GM13977 (cell line): ENCODE results near the gene SPTBN5.

Source experiments
- DNase-seq: peaks from one replicate; pipeline ENCODE4 v3.0.0; 2012; ENCODE audit warnings: low spot score
- in situ Hi-C: fragments of 300-500 bp; cut with MboI; formaldehyde crosslinking; loops from one replicate; pipeline ENCODE4 v1.12.0; 2022; ENCODE audit warnings: low sequenced_read_pairs, low pct_unique_long_range_greater_than_20kb, mixed read lengths, inconsistent platforms; ENCODE audit not compliant: unreplicated experiment
- TF ChIP-seq, protein P1 (sequence below): IDR thresholded peaks from 2 replicates; pipeline ENCODE4 v1.5.1; 2012; ENCODE audit warnings: mild to moderate bottlenecking, control low read depth; ENCODE audit not compliant: insufficient read depth; ENCODE audit errors: extremely low read depth, missing control alignments

The SPTBN5 gene

DNA sequence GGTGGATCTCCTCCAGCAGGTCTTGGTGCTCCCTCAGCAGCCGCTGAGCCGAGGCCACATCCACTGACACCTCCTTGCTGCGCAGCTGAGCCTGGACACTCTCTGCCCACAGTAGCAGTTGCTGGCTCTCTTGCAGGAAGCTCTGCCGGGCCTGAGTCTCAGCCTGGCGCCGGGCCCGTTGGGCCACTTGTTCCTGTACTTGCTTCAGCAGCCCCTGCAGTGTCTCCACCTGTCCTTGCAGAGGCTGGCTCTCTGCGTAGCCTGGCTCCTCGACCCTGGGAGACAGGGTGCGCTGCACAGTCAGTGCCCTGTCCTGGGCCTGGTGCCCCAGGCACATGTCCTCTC is 15.5 kb downstream of the SPTBN5 start:
- TF ChIP-seq, protein P1, sequence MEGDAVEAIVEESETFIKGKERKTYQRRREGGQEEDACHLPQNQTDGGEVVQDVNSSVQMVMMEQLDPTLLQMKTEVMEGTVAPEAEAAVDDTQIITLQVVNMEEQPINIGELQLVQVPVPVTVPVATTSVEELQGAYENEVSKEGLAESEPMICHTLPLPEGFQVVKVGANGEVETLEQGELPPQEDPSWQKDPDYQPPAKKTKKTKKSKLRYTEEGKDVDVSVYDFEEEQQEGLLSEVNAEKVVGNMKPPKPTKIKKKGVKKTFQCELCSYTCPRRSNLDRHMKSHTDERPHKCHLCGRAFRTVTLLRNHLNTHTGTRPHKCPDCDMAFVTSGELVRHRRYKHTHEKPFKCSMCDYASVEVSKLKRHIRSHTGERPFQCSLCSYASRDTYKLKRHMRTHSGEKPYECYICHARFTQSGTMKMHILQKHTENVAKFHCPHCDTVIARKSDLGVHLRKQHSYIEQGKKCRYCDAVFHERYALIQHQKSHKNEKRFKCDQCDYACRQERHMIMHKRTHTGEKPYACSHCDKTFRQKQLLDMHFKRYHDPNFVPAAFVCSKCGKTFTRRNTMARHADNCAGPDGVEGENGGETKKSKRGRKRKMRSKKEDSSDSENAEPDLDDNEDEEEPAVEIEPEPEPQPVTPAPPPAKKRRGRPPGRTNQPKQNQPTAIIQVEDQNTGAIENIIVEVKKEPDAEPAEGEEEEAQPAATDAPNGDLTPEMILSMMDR: no peak
- in situ Hi-C loops: no loop called here
- DNase-seq: no peak

DNA sequence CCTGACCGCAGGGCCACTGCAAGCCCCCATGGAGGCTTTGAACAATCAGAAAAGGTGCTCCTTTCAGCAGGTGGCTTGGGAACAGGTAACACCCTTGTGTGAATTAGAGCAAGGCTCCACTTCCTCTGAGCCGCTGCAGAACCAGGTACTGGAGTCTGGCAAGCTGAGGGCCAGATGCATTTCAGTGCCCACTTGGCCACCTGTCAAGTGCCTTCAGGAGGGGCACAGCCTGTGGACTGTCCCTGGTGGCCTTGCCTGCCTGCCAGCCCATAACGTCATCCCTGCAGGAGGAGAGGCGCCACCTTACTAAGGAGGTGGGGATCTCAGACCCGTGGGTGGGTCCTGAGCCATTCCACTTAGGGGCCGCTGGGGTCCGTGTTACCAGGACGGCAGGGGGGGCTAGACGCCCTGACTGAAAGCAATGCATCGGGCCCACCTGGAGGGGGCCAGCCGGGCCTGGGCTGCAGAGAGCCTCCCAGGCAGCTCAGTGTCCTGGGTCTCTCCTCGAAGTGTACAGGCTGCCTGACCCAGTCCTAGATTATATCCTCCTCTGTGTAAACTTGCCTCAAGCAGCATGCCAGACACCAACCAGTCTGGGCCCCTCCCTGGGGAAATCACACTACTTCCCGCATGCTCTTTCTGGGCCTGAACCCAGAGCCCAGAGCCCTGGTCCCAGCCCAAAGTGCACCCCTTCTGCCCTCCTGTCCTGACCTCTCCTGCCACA is 16.1 kb downstream of the SPTBN5 start:
- no peak for DNase-seq
- TF ChIP-seq, protein P1: no peak
- in situ Hi-C loops: no loop called here

DNA sequence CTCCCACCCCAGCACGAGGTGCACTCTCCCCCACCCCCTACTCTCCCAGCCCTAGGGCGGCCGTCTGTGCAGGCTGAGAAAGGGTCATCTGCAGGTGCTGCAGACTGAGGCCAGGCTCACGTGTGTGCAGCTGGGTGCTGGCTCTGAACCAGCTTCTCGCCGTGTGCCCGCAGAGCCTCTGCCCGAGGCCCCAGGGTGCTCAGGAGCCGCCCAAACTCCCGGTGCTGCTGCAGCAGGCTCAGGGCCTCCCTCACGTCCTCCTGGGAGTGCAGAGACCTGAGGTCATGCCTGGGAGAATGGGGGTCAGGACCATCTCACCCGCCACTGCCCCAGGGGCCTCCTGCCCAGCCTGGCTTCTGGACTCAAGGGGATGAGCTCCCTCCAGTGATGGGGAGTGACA is 17.2 kb downstream of the SPTBN5 start:
- in situ Hi-C loops: no loop called here
- no peak for DNase-seq
- TF ChIP-seq, protein P1: no peak

DNA sequence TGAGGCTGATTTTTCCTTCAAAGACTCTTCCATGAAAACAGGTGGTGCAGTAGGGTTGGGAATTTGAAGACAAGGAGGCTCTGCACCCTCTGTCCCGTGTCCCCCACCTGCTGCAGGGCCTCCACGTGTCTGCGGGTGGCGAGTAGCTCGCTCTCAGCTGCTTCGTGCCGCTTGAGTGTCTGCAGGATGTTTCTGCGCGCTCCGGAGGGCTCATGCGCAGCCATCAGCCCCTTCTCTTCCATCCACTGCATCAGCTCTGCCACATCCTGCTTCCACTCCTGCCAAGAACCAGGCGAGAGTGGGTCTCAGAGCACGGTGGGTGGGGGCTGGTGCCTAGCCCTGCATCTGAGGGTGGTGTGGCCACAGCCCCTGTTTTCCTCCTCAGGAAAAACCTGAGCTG is 17.8 kb downstream of the SPTBN5 start:
- no peak for DNase-seq
- in situ Hi-C loops: no loop called here
- TF ChIP-seq, protein P1: no peak

DNA sequence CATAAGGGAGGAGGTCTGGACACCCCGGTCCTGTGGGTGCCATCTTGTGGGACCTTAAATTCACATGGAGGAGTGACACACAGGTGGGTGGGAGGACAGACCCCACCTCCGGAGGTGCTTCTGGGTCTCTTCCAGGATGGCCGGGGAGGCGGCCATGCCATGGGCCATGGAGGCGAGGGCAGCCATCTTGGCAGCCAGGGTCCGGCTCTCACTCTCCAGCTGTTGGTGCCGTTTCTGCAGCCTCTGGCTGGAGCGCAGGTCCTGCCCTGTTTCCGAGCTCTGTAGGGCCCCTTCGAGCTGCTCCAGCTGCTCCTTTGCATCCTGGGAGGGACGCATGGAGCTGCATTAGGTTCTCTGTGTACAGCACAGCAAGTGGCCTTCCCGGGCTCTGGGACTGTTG is 19.1 kb downstream of the SPTBN5 start:
- DNase-seq: no peak
- TF ChIP-seq, protein P1: no peak
- in situ Hi-C loops: no loop called here

DNA sequence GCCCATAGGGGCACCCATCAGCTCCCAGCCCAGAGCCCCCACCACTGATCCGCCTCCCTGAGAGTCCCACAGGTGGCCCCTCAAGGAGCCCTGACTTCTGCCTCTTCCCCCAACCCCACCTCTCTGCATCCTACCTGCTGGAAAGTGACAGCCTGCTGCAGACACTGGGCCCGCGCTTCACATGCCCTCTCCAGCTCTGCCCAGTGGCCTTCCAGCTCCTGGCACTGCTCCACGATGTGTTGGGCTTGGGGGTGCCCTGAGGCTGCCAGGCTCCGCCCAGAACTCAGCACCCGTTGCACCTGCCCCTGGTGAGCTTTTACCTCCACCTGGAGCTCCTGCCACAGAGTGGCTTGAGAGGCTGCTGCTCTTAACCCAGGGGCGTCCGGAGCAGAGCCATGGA is 20.1 kb downstream of the SPTBN5 start:
- no peak for DNase-seq
- TF ChIP-seq, protein P1: no peak
- in situ Hi-C loops: no loop called here
